PC-3 (cell line): Measurements from ENCODE around the gene FAM107B. TPM values are rescaled to one million over a fixed set of nuclear protein-coding genes. Genes with fewer than 3 reads are reported as not detected.

Experiments
- ATAC-seq: fragments of 200-7000 bp; cut with Tn5 transposase; 2 replicates; pipeline ENCODE4 v1.9.1; 2020; ENCODE audit warnings: mild to moderate bottlenecking, moderate library complexity
- BruUV-seq: library from RNA; stranded (reverse); fragments of 400-500 nt; replicated peaks from 2 replicates; lab custom pipeline; 2021; lab: Mats Ljungman, UMichigan
- CTCF ChIA-PET: fragments of 300-600 bp; sonication (Branson Sonifier 250); formaldehyde crosslinking; loops from one replicate; lab custom pipeline; 2022; ENCODE audit warnings: antibody characterized with exemption; lab: Charles Lee
- POLR2A ChIA-PET: fragments of 300-600 bp; sonication (Branson Sonifier 250); formaldehyde crosslinking; loops from one replicate; lab custom pipeline; 2022; ENCODE audit warnings: antibody characterized with exemption; ENCODE audit not compliant: unreplicated experiment; lab: Charles Lee
- DNase-seq: peaks from one replicate; pipeline ENCODE4 v3.0.0-alpha.2; 2015
- H2AFZ ChIP-seq: fragments of 300-600 bp; sonication (generic); 2 replicates; pipeline ENCODE4 v1.6.0; 2016; ENCODE audit warnings: antibody characterized with exemption, low read length
- H3F3A ChIP-seq: fragments of 300-600 bp; sonication (generic); one replicate; pipeline ENCODE4 v1.6.0; 2017; ENCODE audit warnings: antibody characterized with exemption, low read length, control low read depth, mild to moderate bottlenecking; ENCODE audit not compliant: unreplicated experiment
- H3K27ac ChIP-seq: fragments of 300-600 bp; sonication (generic); 2 replicates; pipeline ENCODE4 v1.5.1; 2016; ENCODE audit warnings: mild to moderate bottlenecking, low read length
- H3K27me3 ChIP-seq: fragments of 300-600 bp; sonication (generic); 2 replicates; pipeline ENCODE4 v1.6.1; 2016; ENCODE audit warnings: low read length, mixed read lengths
- H3K36me3 ChIP-seq: fragments of 300-600 bp; sonication (generic); 2 replicates; pipeline ENCODE4 v1.6.1; 2016; ENCODE audit warnings: low read depth, mixed run types, low read length, mixed read lengths
- H3K4me1 ChIP-seq: fragments of 300-600 bp; sonication (generic); 2 replicates; pipeline ENCODE4 v1.5.1; 2016; ENCODE audit warnings: low read length; ENCODE audit not compliant: insufficient read depth
- H3K4me2 ChIP-seq: fragments of 300-600 bp; sonication (generic); 2 replicates; pipeline ENCODE4 v1.6.0; 2016; ENCODE audit warnings: low read length
- H3K4me3 ChIP-seq: fragments of 300-600 bp; sonication (generic); 2 replicates; pipeline ENCODE4 v1.5.1; 2016; ENCODE audit warnings: mild to moderate bottlenecking, low read length, mixed read lengths
- H3K79me2 ChIP-seq: fragments of 300-600 bp; sonication (generic); 2 replicates; pipeline ENCODE4 v1.6.1; 2017; ENCODE audit warnings: low read length, mixed read lengths
- H3K9ac ChIP-seq: fragments of 300-600 bp; sonication (generic); 2 replicates; pipeline ENCODE4 v1.6.0; 2016; ENCODE audit warnings: mild to moderate bottlenecking, low read length
- H3K9me2 ChIP-seq: fragments of 300-600 bp; sonication (generic); replicated peaks from 2 replicates; pipeline ENCODE4 v1.6.1; 2016; ENCODE audit warnings: mixed run types, low read length, mixed read lengths
- H3K9me3 ChIP-seq: fragments of 300-600 bp; sonication (generic); 2 replicates; pipeline ENCODE4 v1.6.1; 2016; ENCODE audit warnings: low read length, mixed read lengths
- H4K20me1 ChIP-seq: fragments of 300-600 bp; sonication (generic); 2 replicates; pipeline ENCODE4 v1.6.1; 2016; ENCODE audit warnings: low read length, mixed read lengths
- EZH2 ChIP-seq: fragments of 300-600 bp; sonication (generic); IDR thresholded peaks from one replicate; pipeline ENCODE4 v1.6.1; 2017; ENCODE audit warnings: antibody characterized with exemption, mild to moderate bottlenecking, low read length; ENCODE audit not compliant: unreplicated experiment
- EZH2phosphoT487 ChIP-seq: fragments of 300-600 bp; sonication (generic); IDR thresholded peaks from 2 replicates; pipeline ENCODE4 v1.6.1; 2018; ENCODE audit warnings: mild to moderate bottlenecking, antibody characterized with exemption, low read length, borderline replicate concordance
- intact Hi-C: fragments of 100-400 bp; cut with micrococcal nuclease; formaldehyde crosslinking; loops from 2 replicates; pipeline ENCODE4 v1.9.0; 2023
- total RNA-seq: library from RNA; depleted of rRNA; stranded (reverse); fragments of >200 nt; gene quantifications from 2 replicates; pipeline ENCODE4 v1.2.3, GENCODE V29; 2014
- TF ChIP-seq, protein P1 (sequence below): fragments of 300-600 bp; sonication (generic); conservative IDR thresholded peaks from 2 replicates; pipeline ENCODE4 v1.5.1; 2017; ENCODE audit warnings: antibody characterized with exemption, low read depth, mild to moderate bottlenecking, low read length

FAM107B gene
- total RNA-seq, 1 experiment from 2014 or later, result 36.6 TPM

DNA sequence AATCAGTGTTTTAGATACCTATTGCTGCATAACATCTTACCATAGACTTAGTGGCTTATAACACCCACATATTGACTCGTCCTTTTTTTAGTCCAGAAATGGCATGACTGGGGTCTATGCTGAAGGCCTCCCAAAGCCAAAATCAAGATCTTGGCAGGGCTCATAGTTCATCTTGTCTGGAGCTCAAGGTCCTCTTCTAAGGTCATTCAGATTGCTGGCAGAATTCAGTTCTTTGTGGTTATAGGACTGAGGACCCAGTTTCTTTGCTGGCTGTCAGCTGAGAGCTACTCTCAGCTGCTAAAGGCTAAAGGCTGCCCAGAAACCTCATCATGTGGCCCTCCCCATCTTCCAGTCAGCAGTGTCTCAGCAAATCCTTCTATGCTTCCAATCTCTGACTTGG, 165.5 kb downstream of the FAM107B start:
- POLR2A ChIA-PET, result no interaction called here
- ATAC-seq, result no peak
- intact Hi-C loops, result no loop called here

DNA sequence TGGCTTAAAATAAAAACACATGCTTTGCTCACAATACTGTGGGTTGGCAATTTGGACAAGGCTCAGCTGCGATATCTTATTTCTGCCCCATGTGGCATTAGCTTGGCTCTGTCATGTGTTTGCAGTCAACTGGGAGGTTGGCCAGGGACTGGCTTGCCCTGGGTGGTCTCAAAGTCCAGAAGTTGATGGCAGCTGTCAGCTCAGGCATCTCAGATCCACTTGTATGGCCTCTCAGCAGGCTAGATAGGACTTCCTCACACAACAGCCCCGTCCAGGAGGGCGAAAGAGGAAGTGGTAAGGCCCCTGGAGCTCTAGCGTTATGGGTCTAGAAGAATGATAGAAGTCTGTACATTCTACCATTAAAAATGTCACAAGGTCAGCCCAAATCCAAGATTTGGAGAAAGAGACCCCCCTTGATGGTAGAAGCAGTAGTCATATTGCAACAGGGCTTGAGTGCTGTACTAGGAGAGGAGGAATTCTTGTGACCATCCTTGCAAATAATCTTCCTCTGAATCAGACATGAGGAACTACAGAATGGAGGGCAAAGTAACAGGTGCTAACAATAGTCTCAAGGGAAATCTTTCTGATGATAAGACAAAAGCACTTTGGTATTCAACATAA, 166.2 kb downstream of the FAM107B start:
- no peaks in the 10 kb centered on the region for H3K27me3 ChIP-seq
- CTCF ChIA-PET, result no interaction called here
- ATAC-seq (no peak), DNase-seq (no peak)
- H3K4me1 ChIP-seq, result peaks cover 7% of the 10 kb centered on the region
- H3K36me3 ChIP-seq, result no peaks in the 10 kb centered on the region
- intact Hi-C loops, result no loop called here
- no peaks in the 10 kb centered on the region for H3F3A ChIP-seq
- peaks cover under 1% of the 10 kb centered on the region; the same call in 1 of the 2 replicates for H4K20me1 ChIP-seq
- H3K4me3 ChIP-seq, result no peak overlapping the region
- BruUV-seq, result no TSS peak
- no peaks in the 10 kb centered on the region for H3K9me2 ChIP-seq
- H3K9me3 ChIP-seq, result no peaks in the 10 kb centered on the region
- POLR2A ChIA-PET, result no interaction called here
- TF ChIP-seq, protein P1, sequence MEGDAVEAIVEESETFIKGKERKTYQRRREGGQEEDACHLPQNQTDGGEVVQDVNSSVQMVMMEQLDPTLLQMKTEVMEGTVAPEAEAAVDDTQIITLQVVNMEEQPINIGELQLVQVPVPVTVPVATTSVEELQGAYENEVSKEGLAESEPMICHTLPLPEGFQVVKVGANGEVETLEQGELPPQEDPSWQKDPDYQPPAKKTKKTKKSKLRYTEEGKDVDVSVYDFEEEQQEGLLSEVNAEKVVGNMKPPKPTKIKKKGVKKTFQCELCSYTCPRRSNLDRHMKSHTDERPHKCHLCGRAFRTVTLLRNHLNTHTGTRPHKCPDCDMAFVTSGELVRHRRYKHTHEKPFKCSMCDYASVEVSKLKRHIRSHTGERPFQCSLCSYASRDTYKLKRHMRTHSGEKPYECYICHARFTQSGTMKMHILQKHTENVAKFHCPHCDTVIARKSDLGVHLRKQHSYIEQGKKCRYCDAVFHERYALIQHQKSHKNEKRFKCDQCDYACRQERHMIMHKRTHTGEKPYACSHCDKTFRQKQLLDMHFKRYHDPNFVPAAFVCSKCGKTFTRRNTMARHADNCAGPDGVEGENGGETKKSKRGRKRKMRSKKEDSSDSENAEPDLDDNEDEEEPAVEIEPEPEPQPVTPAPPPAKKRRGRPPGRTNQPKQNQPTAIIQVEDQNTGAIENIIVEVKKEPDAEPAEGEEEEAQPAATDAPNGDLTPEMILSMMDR, result no peak
- no peak for TF ChIP-seq EZH2
- TF ChIP-seq EZH2phosphoT487, result no peak
- no peak overlapping the region for H2AFZ ChIP-seq
- H3K27ac ChIP-seq, result no peak overlapping the region
- H3K4me2 ChIP-seq, result no peak overlapping the region
- no peak overlapping the region for H3K9ac ChIP-seq
- H3K79me2 ChIP-seq, result peaks cover 2% of the 10 kb centered on the region

More for the DNA sequence above, 165.5 kb downstream of the FAM107B start:
- H4K20me1 ChIP-seq, result no peaks in the 10 kb centered on the region
- no peak overlapping the region for H3K4me2 ChIP-seq
- no peak overlapping the region for H2AFZ ChIP-seq
- no peaks in the 10 kb centered on the region for H3K9me3 ChIP-seq
- no peak for DNase-seq
- H3F3A ChIP-seq, result no peaks in the 10 kb centered on the region
- no peaks in the 10 kb centered on the region for H3K79me2 ChIP-seq
- H3K9ac ChIP-seq, result no peak overlapping the region
- no peaks in the 10 kb centered on the region for H3K36me3 ChIP-seq
- BruUV-seq, result no TSS peak
- CTCF ChIA-PET, result no interaction called here
- no peaks in the 10 kb centered on the region for H3K27me3 ChIP-seq
- TF ChIP-seq EZH2phosphoT487 (no peak), EZH2 (no peak)
- TF ChIP-seq, protein P1, result no peak
- H3K4me1 ChIP-seq, result peaks cover 7% of the 10 kb centered on the region
- H3K4me3 ChIP-seq, result no peak overlapping the region
- H3K9me2 ChIP-seq, result no peaks in the 10 kb centered on the region
- H3K27ac ChIP-seq, result no peak overlapping the region

DNA sequence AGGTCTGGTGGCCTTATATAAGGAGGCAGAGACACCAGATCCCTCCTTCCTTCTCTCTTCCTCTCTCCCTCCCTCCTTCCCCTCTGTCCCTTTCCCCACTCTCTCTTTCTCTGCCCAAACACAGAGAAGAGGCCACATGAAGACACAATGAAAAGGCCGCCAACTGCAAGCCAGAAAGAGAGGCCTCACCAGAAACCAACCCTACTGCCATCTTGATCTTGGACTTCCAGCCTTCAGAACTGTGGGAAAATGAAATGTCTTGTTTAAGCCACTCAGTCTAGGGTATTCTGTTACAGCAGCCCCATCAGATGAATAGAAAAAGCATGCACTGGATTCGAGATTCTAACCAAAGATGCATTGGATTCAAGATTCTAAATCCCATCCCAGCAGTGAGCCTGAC, 168.1 kb downstream of the FAM107B start:
- no peaks in the 10 kb centered on the region for H3F3A ChIP-seq
- no TSS peak for BruUV-seq
- no peaks in the 10 kb centered on the region for H3K9me3 ChIP-seq
- no peak overlapping the region for H3K9ac ChIP-seq
- DNase-seq, result no peak
- H3K79me2 ChIP-seq, result peaks cover 21% of the 10 kb centered on the region
- no peak for ATAC-seq
- H3K27ac ChIP-seq, result no peak overlapping the region
- CTCF ChIA-PET, result no interaction called here
- peaks cover 9% of the 10 kb centered on the region for H3K4me1 ChIP-seq
- POLR2A ChIA-PET, result no interaction called here
- no peak for TF ChIP-seq EZH2phosphoT487
- TF ChIP-seq, protein P1, result no peak
- TF ChIP-seq EZH2, result no peak
- H3K4me3 ChIP-seq, result no peak overlapping the region
- peaks cover 5% of the 10 kb centered on the region for H3K36me3 ChIP-seq
- no peak overlapping the region for H3K4me2 ChIP-seq
- peaks cover 15% of the 10 kb centered on the region for H4K20me1 ChIP-seq
- H3K27me3 ChIP-seq, result no peaks in the 10 kb centered on the region
- no peaks in the 10 kb centered on the region for H3K9me2 ChIP-seq
- intact Hi-C loops, result no loop called here
- no peak overlapping the region for H2AFZ ChIP-seq
